Measurements from ENCODE around the gene KLK3.

KLK3 gene

GRCh38 chr19:50843701-50844221, 11.0 kb upstream of the KLK3 start:
- Histone ChIP-seq H3K9me3 (ENCODE audit: control insufficient read depth, low read length) (peaks cover 8% of the 10 kb centered on the region), H3K36me3 (ENCODE audit: control insufficient read depth, insufficient read depth, low read length, severe bottlenecking) (no peaks in the 10 kb centered on the region), H3K4me3 (ENCODE audit: low read length) (no peak overlapping the region), H3K27me3 (replicated peaks; ENCODE audit: control insufficient read depth, insufficient read depth, low read length) (no peaks in the 10 kb centered on the region), H3K4me1 (ENCODE audit: control insufficient read depth, insufficient read depth, low read length) (no peaks in the 10 kb centered on the region), H3K9ac (ENCODE audit: low read length) (no peak overlapping the region)
- DNase-seq (ENCODE audit: low read depth), result no peak

- Histone ChIP-seq H3K4me3 (ENCODE audit: low read length) (no peak overlapping the region), H3K9me3 (ENCODE audit: control insufficient read depth, low read length) (peaks cover 8% of the 10 kb centered on the region), H3K9ac (ENCODE audit: low read length) (no peak overlapping the region), H3K36me3 (ENCODE audit: control insufficient read depth, insufficient read depth, low read length, severe bottlenecking) (no peaks in the 10 kb centered on the region), H3K27me3 (replicated peaks; ENCODE audit: control insufficient read depth, insufficient read depth, low read length) (no peaks in the 10 kb centered on the region), H3K4me1 (ENCODE audit: control insufficient read depth, insufficient read depth, low read length) (no peaks in the 10 kb centered on the region)
- DNase-seq (ENCODE audit: low read depth), result no peak
Measured at GRCh38 chr19:50844296-50844935, 10.3 kb upstream of the KLK3 start.

- no peak for DNase-seq (ENCODE audit: low read depth)
- no peak overlapping the region for H3K4me3 ChIP-seq (ENCODE audit: low read length)
- H3K27me3 ChIP-seq (replicated peaks; ENCODE audit: control insufficient read depth, insufficient read depth, low read length), result peaks cover 16% of the 10 kb centered on the region
- no peaks in the 10 kb centered on the region for H3K36me3 ChIP-seq (ENCODE audit: control insufficient read depth, insufficient read depth, low read length, severe bottlenecking)
- H3K9ac ChIP-seq (ENCODE audit: low read length), result no peak overlapping the region
- H3K9me3 ChIP-seq (ENCODE audit: control insufficient read depth, low read length), result no peaks in the 10 kb centered on the region
- no peaks in the 10 kb centered on the region for H3K4me1 ChIP-seq (ENCODE audit: control insufficient read depth, insufficient read depth, low read length)
Measured at GRCh38 chr19:50850738-50851137, 4.0 kb upstream of the KLK3 start.

GRCh38 chr19:50851620-50852019, 3.1 kb upstream of the KLK3 start:
- Histone ChIP-seq H3K4me3 (ENCODE audit: low read length) (no peak overlapping the region), H3K27me3 (replicated peaks; ENCODE audit: control insufficient read depth, insufficient read depth, low read length) (peaks cover 16% of the 10 kb centered on the region), H3K36me3 (ENCODE audit: control insufficient read depth, insufficient read depth, low read length, severe bottlenecking) (no peaks in the 10 kb centered on the region), H3K9me3 (ENCODE audit: control insufficient read depth, low read length) (no peaks in the 10 kb centered on the region), H3K9ac (ENCODE audit: low read length) (no peak overlapping the region), H3K4me1 (ENCODE audit: control insufficient read depth, insufficient read depth, low read length) (no peaks in the 10 kb centered on the region)
- DNase-seq (ENCODE audit: low read depth), result no peak

GRCh38 chr19:50857366-50857765, 2.7 kb downstream of the KLK3 start:
- no peak overlapping the region for H3K9ac ChIP-seq (ENCODE audit: low read length)
- H3K4me1 ChIP-seq (ENCODE audit: control insufficient read depth, insufficient read depth, low read length), result no peaks in the 10 kb centered on the region
- H3K27me3 ChIP-seq (replicated peaks; ENCODE audit: control insufficient read depth, insufficient read depth, low read length), result peaks cover 9% of the 10 kb centered on the region
- no peak overlapping the region for H3K4me3 ChIP-seq (ENCODE audit: low read length)
- no peak for DNase-seq (ENCODE audit: low read depth)
- no peaks in the 10 kb centered on the region for H3K9me3 ChIP-seq (ENCODE audit: control insufficient read depth, low read length)
- H3K36me3 ChIP-seq (ENCODE audit: control insufficient read depth, insufficient read depth, low read length, severe bottlenecking), result no peaks in the 10 kb centered on the region

GRCh38 chr19:50858886-50859285, 4.2 kb downstream of the KLK3 start:
- no peak for DNase-seq (ENCODE audit: low read depth)
- Histone ChIP-seq H3K36me3 (ENCODE audit: control insufficient read depth, insufficient read depth, low read length, severe bottlenecking) (no peaks in the 10 kb centered on the region), H3K4me1 (ENCODE audit: control insufficient read depth, insufficient read depth, low read length) (no peaks in the 10 kb centered on the region), H3K9ac (ENCODE audit: low read length) (no peak overlapping the region), H3K27me3 (replicated peaks; ENCODE audit: control insufficient read depth, insufficient read depth, low read length) (peaks cover 9% of the 10 kb centered on the region), H3K9me3 (ENCODE audit: control insufficient read depth, low read length) (no peaks in the 10 kb centered on the region), H3K4me3 (ENCODE audit: low read length) (no peak overlapping the region)

GRCh38 chr19:50859849-50860248, 5.1 kb downstream of the KLK3 start:
- H3K4me3 ChIP-seq (ENCODE audit: low read length), result no peak overlapping the region
- no peaks in the 10 kb centered on the region for H3K9me3 ChIP-seq (ENCODE audit: control insufficient read depth, low read length)
- H3K9ac ChIP-seq (ENCODE audit: low read length), result no peak overlapping the region
- no peaks in the 10 kb centered on the region for H3K4me1 ChIP-seq (ENCODE audit: control insufficient read depth, insufficient read depth, low read length)
- H3K27me3 ChIP-seq (replicated peaks; ENCODE audit: control insufficient read depth, insufficient read depth, low read length), result peaks cover 9% of the 10 kb centered on the region
- DNase-seq (ENCODE audit: low read depth), result no peak
- no peaks in the 10 kb centered on the region for H3K36me3 ChIP-seq (ENCODE audit: control insufficient read depth, insufficient read depth, low read length, severe bottlenecking)

- Histone ChIP-seq H3K4me3 (ENCODE audit: low read length) (no peak overlapping the region), H3K9ac (ENCODE audit: low read length) (no peak overlapping the region), H3K9me3 (ENCODE audit: control insufficient read depth, low read length) (no peaks in the 10 kb centered on the region), H3K27me3 (replicated peaks; ENCODE audit: control insufficient read depth, insufficient read depth, low read length) (peaks cover 9% of the 10 kb centered on the region), H3K4me1 (ENCODE audit: control insufficient read depth, insufficient read depth, low read length) (no peaks in the 10 kb centered on the region), H3K36me3 (ENCODE audit: control insufficient read depth, insufficient read depth, low read length, severe bottlenecking) (no peaks in the 10 kb centered on the region)
- no peak for DNase-seq (ENCODE audit: low read depth)
Measured at GRCh38 chr19:50861010-50861409, 6.3 kb downstream of the KLK3 start.

- H3K36me3 ChIP-seq (ENCODE audit: control insufficient read depth, insufficient read depth, low read length, severe bottlenecking), result no peaks in the 10 kb centered on the region
- H3K4me1 ChIP-seq (ENCODE audit: control insufficient read depth, insufficient read depth, low read length), result no peaks in the 10 kb centered on the region
- H3K9me3 ChIP-seq (ENCODE audit: control insufficient read depth, low read length), result no peaks in the 10 kb centered on the region
- H3K27me3 ChIP-seq (replicated peaks; ENCODE audit: control insufficient read depth, insufficient read depth, low read length), result peaks cover 13% of the 10 kb centered on the region
- H3K9ac ChIP-seq (ENCODE audit: low read length), result no peak overlapping the region
- DNase-seq (ENCODE audit: low read depth), result no peak
- H3K4me3 ChIP-seq (ENCODE audit: low read length), result no peak overlapping the region
Measured at GRCh38 chr19:50861496-50862286, 7.0 kb downstream of the KLK3 start.

- H3K4me3 ChIP-seq (ENCODE audit: low read length), result no peak overlapping the region
- no peaks in the 10 kb centered on the region for H3K4me1 ChIP-seq (ENCODE audit: control insufficient read depth, insufficient read depth, low read length)
- H3K9ac ChIP-seq (ENCODE audit: low read length), result no peak overlapping the region
- peaks cover 49% of the 10 kb centered on the region for H3K27me3 ChIP-seq (replicated peaks; ENCODE audit: control insufficient read depth, insufficient read depth, low read length)
- H3K9me3 ChIP-seq (ENCODE audit: control insufficient read depth, low read length), result no peaks in the 10 kb centered on the region
- no peaks in the 10 kb centered on the region for H3K36me3 ChIP-seq (ENCODE audit: control insufficient read depth, insufficient read depth, low read length, severe bottlenecking)
- no peak for DNase-seq (ENCODE audit: low read depth)
Measured at GRCh38 chr19:50869479-50869878, 14.8 kb downstream of the KLK3 start.

- DNase-seq (ENCODE audit: low read depth), result no peak
- H3K9me3 ChIP-seq (ENCODE audit: control insufficient read depth, low read length), result no peaks in the 10 kb centered on the region
- H3K4me3 ChIP-seq (ENCODE audit: low read length), result no peak overlapping the region
- no peaks in the 10 kb centered on the region for H3K36me3 ChIP-seq (ENCODE audit: control insufficient read depth, insufficient read depth, low read length, severe bottlenecking)
- peaks cover 54% of the 10 kb centered on the region for H3K27me3 ChIP-seq (replicated peaks; ENCODE audit: control insufficient read depth, insufficient read depth, low read length)
- no peaks in the 10 kb centered on the region for H3K4me1 ChIP-seq (ENCODE audit: control insufficient read depth, insufficient read depth, low read length)
- H3K9ac ChIP-seq (ENCODE audit: low read length), result no peak overlapping the region
Measured at GRCh38 chr19:50870417-50871089, 15.8 kb downstream of the KLK3 start.
